Suprapubic skin (tissue), 4 donors: Measurements from ENCODE around the gene RTN4IP1.

Experiments used
- CTCF ChIP-seq, 2 donors: fragments of 200-600 bp in 1 of 2; fragments of 450-650 bp in 1 of 2; sonication (generic) in 1 of 2; IDR thresholded peaks; one replicate each; pipeline ENCODE4 v1.5.1; 2016 to 2019; ENCODE audit warnings: antibody characterized with exemption in 2 of 2, mild to moderate bottlenecking in 1 of 2, moderate library complexity in 1 of 2
- EP300 ChIP-seq: sonication (generic); formaldehyde crosslinking; IDR thresholded peaks from one replicate; pipeline ENCODE4 v1.6.1; 2017; ENCODE audit warnings: antibody characterized with exemption
- POLR2A ChIP-seq, 2 donors: fragments of 450-650 bp; IDR thresholded peaks; one replicate each; pipeline ENCODE4 v1.6.1; 2017; ENCODE audit warnings: antibody characterized with exemption in 2 of 2, mild to moderate bottlenecking in 2 of 2, moderate library complexity in 2 of 2
- POLR2AphosphoS5 ChIP-seq, 3 donors: sonication (generic); formaldehyde crosslinking; IDR thresholded peaks; one replicate each; pipeline ENCODE4 v1.6.1; 2017; ENCODE audit warnings: antibody characterized with exemption in 3 of 3

DNA sequence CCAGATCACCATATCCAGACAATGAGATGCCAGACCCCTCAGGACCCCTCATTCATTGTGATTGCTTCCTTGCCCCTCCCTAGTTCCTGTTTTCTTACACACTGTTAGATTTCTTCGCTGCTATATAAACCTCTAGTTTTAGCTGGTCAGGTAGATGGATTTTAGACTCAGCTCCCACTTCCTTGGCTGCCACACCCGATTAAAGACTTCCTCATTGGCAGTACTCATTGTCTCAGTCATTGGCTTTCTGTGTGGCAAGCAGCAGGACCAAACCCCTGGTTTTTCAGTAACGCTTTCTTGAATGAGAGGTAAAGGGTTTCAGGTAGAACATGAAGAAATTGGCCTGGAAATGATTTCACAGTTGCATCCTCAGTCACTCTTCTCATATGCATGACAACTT is 48.0 kb upstream of the RTN4IP1 start:
- TF ChIP-seq CTCF (IDR thresholded peaks at IDR 0.05) (no peak), POLR2AphosphoS5 (IDR thresholded peaks at IDR 0.05) (no peak), EP300 (no peak), POLR2A (IDR thresholded peaks at IDR 0.05) (no peak)
